ENCODE data around the gene ENGASE.

Gene ENGASE

GRCh38 chr17:79039886-79040285 lies 34.7 kb upstream of the ENGASE start:
- DNase-seq = no peak

GRCh38 chr17:79041041-79041570 lies 33.5 kb upstream of the ENGASE start:
- no peak for DNase-seq

DNA sequence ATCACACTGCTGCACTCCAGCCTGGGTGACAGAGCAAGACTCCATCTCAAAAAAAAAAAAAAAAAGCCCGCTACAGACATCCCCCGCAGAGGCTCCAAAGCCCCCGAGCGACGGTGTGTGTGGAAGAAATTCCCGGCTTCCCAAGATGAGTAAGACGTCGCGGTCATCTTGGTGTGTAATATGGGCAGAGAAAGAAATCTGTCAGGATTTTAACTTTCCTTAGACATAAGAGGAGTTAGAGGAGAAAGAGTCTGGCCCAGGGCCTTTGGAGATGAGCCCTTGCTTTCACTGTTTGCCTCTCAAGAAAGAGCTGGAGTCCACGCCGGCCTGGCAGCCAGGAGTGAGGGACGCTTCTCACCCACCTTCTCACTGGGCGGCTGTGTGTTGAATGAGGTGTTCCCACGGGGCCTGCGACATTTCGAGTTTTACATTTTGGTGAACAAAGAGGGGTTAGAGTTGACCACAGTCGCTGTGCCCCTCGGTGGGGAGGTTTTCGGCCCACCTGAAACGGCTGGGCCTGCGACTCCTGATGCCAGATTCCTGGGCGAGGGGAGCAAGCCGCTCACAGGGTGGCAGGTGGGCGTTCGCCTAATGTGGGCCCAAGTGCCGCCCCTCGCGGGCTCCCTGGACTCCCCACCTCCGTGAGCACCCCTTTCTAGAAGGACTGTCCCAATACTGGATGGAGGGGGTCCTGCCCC lies 32.8 kb upstream of the ENGASE start:
- DNase-seq = no peak

- DNase-seq = peak; percentile 88
Observed at GRCh38 chr17:79042421-79043190, 32.0 kb upstream of the ENGASE start.

DNA sequence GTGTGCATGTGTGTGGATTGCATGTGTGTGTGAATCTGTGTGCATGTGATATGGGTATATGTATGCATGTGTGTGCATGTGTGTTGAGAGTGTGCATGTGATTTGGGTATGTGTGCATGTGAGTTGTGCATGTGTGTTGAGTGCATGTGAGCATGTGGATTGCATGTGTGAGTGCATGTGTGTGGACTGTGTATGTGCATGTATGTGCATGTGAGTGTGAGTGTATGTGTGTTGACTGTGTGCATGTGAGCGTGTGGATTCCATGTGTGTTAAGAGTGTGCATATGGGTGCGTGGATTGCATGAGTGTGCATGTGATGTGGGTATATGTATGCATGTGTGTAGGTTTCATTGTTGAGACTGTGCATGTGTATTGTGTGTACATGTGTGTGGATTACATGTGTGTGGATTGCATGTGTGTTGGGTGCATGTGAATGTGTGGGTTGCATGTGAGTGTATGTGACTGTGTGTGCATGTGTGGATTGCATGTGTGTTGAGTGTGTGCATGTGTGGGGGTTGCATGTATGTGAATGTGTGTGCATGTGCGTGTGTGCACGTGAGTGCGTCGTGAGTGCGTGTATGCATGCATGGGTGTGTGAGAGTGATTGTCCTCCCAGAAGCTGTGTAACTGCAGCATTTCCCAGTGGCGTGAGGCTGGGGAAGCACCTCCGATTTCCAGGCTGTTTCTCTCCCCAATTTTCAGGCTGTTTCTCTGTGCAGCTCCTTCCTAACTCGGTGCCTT lies 31.3 kb upstream of the ENGASE start:
- DNase-seq = no peak

DNA sequence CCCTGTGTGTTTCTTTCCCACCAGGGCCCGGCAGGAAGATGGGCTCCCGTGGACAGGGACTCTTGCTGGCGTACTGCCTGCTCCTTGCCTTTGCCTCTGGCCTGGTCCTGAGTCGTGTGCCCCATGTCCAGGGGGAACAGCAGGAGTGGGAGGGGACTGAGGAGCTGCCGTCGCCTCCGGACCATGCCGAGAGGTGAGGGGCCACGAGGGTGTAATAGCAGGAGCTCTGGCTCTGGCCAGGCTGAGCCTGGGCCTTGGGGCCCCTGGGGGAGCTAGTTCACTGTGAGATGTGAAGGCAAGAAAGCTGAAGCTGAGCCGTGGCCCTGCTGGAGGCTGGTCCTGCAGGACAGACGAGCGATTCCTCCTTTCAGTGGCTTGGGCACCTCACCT lies 30.7 kb upstream of the ENGASE start:
- no peak for DNase-seq

GRCh38 chr17:79044462-79044861 lies 30.2 kb upstream of the ENGASE start:
- DNase-seq = no peak

GRCh38 chr17:79045001-79045729 lies 29.5 kb upstream of the ENGASE start:
- no peak for DNase-seq

GRCh38 chr17:79045842-79046196 lies 28.8 kb upstream of the ENGASE start:
- DNase-seq = peak; percentile 86

GRCh38 chr17:79046197-79046915 lies 28.3 kb upstream of the ENGASE start:
- no peak for DNase-seq

DNA sequence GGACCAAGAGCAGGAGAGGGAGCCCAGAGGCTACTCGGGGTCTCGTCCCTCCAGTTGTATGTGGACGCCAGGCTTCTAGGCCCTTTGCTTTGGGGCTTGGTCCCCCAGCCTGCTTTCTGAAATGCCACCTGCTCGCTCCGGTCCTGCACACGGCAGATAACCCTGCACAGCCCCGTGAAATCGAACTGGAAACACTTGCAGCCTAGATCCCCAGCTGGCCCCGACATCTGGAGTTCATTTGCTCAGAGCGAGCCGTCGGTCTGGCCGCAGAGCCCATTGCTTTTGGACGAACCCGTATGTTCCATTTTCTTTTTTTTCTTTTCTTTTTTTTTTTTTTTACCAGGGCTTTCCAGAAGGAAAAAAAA lies 27.7 kb upstream of the ENGASE start:
- DNase-seq = no peak

DNA sequence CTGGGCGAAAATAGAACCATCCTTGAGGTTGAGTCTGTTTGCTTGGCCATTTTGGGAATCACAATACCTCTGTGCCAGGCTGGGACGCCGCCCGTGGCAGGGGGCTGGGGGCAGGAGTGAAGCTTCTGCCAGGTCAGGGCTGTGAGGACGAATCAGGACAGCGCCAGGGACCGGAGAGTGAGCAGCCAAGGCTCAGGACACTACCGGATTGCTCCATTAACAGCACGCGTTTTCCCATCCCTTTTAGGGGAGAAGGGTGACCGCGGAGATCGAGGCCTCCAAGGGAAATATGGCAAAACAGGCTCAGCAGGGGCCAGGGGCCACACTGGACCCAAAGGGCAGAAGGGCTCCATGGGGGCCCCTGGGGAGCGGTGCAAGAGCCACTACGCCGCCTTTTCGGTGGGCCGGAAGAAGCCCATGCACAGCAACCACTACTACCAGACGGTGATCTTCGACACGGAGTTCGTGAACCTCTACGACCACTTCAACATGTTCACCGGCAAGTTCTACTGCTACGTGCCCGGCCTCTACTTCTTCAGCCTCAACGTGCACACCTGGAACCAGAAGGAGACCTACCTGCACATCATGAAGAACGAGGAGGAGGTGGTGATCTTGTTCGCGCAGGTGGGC lies 27.2 kb upstream of the ENGASE start:
- DNase-seq = no peak

DNA sequence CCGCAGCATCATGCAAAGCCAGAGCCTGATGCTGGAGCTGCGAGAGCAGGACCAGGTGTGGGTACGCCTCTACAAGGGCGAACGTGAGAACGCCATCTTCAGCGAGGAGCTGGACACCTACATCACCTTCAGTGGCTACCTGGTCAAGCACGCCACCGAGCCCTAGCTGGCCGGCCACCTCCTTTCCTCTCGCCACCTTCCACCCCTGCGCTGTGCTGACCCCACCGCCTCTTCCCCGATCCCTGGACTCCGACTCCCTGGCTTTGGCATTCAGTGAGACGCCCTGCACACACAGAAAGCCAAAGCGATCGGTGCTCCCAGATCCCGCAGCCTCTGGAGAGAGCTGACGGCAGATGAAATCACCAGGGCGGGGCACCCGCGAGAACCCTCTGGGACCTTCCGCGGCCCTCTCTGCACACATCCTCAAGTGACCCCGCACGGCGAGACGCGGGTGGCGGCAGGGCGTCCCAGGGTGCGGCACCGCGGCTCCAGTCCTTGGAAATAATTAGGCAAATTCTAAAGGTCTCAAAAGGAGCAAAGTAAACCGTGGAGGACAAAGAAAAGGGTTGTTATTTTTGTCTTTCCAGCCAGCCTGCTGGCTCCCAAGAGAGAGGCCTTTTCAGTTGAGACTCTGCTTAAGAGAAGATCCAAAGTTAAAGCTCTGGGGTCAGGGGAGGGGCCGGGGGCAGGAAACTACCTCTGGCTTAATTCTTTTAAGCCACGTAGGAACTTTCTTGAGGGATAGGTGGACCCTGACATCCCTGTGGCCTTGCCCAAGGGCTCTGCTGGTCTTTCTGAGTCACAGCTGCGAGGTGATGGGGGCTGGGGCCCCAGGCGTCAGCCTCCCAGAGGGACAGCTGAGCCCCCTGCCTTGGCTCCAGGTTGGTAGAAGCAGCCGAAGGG lies 26.4 kb upstream of the ENGASE start:
- DNase-seq = no peak

DNA sequence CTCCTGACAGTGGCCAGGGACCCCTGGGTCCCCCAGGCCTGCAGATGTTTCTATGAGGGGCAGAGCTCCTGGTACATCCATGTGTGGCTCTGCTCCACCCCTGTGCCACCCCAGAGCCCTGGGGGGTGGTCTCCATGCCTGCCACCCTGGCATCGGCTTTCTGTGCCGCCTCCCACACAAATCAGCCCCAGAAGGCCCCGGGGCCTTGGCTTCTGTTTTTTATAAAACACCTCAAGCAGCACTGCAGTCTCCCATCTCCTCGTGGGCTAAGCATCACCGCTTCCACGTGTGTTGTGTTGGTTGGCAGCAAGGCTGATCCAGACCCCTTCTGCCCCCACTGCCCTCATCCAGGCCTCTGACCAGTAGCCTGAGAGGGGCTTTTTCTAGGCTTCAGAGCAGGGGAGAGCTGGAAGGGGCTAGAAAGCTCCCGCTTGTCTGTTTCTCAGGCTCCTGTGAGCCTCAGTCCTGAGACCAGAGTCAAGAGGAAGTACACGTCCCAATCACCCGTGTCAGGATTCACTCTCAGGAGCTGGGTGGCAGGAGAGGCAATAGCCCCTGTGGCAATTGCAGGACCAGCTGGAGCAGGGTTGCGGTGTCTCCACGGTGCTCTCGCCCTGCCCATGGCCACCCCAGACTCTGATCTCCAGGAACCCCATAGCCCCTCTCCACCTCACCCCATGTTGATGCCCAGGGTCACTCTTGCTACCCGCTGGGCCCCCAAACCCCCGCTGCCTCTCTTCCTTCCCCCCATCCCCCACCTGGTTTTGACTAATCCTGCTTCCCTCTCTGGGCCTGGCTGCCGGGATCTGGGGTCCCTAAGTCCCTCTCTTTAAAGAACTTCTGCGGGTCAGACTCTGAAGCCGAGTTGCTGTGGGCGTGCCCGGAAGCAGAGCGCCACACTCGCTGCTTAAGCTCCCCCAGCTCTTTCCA lies 25.5 kb upstream of the ENGASE start:
- no peak for DNase-seq

- DNase-seq = no peak
Observed at GRCh38 chr17:79049821-79050220, 24.8 kb upstream of the ENGASE start.

DNA sequence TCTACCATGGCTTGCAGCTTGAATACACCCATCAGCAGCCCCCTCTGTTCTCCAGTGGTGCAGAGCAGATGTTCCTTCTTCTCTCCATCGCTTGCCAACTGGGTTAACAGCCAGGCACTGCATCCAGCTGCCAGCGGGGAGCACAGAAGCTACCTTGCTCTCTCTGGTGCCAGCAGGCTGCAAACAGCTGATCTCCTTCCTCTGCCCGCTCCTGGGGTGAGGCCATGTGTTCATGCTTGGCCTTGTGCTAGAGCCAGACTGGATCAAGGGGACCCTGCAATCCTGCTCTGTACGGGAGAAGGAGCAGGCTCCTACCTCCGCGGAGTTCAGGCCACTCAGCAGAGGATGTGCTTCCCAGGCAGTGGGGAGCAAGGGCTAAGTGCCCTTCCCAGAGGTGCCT lies 24.1 kb upstream of the ENGASE start:
- no peak for DNase-seq

DNA sequence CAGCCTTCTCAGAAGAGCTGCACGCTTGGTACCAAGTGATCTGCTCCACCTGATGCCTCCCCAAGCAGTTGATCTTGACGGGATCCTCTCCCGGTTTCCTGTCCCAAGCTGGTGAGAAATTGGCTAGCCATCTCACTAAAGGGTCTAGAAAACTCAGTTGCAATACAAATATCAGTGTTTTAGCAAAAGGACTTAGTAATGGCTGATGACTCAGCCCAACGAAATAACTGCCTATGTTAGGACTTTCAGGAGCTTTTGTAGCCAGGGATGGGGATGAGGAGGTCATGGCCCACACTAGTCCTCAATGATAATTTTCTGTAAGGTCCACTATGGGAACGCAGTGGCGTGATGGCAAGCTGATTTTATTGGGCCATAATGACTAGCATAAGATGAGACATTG lies 23.3 kb upstream of the ENGASE start:
- DNase-seq = no peak

GRCh38 chr17:79052131-79052530 lies 22.5 kb upstream of the ENGASE start:
- no peak for DNase-seq

DNA sequence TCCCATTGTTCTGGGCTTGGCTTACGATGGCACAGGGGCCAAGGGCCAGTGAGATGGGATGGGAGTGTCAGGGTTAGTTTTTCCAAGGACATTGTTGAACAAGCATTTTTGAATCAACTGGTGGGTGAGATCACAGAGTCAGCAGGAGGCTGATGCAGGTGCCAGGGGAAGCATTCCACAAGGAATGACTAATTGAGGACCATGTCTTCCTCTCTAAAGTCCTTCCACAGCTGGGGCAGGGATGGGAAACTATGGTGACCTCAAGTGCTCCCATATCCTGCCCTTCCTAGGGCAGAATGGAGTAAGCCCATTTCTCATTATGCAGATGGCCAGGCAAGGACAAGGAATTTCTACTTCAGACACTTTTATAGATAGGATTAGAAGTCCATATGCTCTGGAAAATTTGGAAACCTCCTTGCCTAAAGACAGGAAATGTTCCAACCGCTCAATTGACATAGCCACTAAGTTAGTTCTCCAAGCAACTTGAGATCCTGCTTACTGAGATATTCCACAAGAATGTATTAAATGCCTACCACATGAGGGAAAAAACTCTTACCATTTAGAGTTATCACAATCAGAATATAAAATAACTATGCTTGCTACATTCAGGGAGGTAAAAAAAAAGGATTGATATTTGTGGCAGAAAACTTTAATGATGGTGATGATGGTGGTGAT lies 21.2 kb upstream of the ENGASE start:
- DNase-seq = no peak
